T1000 (cell line): ENCODE results near the gene UIMC1.
"Not testable (repeated sequence)": the region's sequence is repeated elsewhere in the genome, so short reads cannot be mapped to it uniquely, and the experiment has no call there.

Experiments
- DNase-seq: peaks from one replicate; lab custom pipeline; 2025; ENCODE audit warnings: mixed read lengths; lab: John Stamatoyannopoulos, UW

Gene UIMC1

DNA sequence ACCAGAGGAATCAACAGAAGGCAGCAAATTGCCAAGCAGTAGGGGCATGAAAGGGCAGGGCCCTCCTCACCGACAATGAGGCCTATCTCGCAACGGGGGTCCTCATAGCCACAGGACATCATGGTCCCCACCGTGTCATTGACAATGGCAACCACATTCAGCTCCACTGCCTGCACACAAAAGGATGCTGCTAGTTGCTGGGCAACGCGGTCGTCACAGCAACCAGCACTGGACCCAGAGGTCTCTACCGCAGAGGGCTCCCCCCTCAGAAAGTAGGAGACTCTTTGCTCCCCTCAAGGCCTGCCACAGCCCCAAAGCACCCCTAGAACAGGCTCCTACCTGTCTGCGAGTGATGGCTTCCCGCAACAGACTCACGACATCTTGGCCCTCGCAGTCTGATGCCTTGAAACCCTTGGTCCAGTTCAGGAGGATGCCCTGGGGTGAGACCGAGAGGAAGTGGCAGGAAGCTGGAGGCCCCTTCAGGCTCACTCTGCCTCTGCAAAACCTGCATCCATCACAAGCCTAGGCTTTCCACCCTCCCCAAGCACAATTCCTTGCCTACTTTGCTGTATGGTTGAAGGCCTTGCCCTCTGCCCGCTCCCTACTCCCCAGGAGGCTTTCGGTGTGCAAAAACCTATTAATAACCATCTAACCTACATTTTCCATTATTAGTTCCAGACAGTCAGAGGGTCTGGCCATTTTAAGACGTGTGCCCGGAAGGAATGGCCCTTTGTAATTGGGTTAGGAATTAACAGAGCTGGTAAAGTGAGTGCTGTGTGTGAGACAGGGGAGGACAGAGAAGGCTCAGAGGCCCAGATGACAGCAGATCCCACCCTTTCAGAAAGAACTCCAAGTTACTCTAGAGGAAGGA lies 122.6 kb downstream of the UIMC1 start:
- DNase-seq, result no peak

DNA sequence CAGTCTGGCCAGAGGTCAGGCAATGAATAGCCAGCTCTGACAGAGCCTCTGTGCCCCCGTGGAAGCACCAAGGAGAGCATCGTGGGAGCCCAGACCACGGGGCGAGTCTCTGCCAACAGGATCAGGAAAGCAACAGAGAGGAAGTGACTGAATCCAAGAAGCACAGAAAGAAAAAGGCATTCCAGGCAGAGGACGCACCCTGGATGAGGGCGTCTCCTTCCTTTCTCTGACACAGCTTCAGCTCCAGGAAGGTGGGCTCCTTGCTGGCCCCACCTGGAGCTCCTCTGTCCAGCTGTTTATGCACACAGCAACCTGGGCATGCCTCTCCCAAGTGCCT lies 124.0 kb downstream of the UIMC1 start:
- no peak for DNase-seq

DNA sequence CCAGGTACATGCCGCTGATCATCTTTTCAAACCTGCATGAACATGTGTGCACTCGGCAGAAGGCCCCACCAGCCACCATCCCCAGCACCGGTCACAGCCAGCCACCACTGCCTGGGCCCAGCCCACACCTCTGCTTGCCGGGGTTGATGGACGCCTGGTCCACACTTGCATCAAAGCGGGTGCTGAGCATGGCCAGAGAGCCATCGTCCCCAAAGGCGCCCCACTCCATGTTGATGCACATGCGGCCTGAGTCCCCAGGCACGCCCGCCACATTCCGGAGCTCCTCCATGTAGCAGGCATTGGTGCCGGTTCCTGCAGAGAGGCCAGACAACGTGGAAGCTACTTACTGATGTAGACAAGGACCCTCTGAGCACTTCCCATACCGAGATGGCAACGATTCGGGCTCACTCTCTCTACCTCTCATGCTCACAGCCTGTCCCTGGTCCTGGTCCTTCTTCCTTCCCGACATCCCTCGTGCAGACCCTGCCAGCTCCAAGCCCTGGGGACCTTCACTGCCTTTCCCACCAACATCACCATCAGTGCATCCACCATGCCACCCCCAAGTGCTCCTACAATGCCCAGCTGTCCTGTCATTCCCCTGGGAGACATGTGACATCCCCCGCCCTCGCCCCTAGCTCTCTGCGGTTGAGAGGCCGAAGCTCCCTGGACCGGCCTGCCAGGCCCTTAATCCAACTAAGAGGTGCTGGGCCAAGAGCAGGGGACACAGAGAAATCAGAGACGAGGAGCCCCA lies 124.6 kb downstream of the UIMC1 start:
- DNase-seq, result no peak

DNA sequence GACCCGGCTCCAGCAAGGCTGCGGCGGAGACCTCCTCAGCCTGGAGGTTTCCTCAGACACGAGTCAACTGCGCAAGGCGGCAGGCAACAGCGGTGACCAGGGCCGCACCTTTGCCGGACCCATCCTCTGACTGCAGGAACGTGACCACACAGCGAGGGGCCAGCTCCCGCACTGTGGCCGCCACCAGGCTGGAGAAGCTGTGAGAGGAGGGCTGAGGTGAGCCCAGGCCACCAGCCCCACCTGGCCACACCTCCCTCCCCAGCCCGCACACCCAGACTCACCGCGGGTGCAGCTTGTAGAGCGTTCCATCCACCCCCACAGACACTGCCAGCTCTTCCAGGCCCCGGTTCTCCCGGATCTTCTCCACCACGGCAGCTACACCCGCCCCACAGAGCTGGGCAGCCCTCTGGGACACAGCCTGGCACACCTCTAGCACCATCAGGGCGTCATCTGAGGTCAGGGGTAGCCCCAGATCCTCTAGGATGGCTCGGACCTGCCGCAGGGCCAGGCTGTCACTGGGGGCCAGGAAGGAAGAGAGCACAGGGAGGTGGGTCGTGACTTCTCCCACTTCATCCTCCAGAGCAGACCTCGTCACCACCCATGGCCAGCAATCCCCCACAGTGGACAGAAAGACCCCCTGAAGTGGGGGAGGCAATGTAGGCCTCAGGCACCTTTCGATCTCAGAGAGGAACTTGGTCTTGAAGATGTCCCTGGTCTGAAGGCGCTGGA lies 125.4 kb downstream of the UIMC1 start:
- DNase-seq, result no peak

DNA sequence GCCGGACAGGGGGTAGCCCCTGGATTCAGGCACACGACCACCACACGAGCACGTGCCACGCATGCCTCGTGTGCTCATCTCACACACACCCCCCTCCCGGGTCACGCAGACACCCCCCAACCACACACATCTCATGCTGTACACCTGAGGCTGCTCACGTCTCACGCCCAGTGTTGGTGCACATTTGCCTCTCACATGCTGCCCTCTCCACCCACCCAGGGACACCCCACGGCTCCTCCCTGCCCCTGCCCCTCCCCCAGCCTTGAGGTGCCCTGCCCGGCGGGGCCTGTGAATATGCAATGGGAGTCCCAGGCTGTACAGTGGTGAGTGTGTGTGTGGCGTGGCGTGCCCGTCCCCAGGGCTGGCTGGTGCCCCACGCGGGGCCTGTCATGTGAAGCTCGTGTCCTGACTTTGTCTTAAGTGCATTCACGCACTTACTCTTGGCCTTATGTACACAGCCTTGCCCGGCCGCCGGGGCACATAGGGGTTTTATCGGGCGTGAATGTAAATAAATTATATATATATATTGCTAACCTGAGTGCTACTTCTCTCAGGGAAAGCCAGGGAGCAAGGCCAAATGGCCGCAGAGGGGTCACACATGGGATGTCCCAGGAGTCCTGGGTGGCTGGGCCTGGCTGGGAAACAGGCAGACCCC lies 126.1 kb downstream of the UIMC1 start:
- DNase-seq, result no peak

DNA sequence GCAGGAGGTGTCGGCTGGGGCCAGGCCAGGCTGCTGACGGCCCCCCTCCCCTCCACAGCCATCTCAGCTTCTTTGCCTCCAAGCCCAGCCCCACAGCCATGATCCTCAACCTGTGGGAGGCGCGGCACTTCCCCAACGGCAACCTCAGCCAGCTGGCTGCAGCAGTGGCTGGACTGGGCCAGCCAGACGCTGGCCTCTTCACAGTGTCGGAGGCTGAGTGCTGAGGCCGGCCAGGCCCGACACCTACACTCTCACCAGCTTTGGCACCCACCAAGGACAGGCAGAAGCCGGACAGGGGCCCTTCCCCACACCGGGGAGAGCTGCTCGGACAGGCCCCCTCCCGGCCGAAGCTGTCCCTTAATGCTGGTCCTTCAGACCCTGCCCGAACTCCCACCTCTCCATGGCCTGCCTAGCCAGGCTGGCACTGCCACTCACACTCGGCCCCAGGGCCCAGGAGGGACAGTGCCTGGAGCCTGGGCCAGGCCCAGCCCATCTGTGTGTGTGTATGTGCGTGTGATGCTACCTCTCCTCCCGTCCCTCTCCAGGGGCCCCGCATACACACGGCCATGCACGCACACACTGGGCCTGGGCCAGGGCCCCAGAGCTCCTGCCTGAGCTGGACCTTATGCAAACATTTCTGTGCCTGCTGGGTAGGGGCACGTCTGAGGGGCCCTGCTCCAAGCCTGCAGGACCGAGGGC lies 126.8 kb downstream of the UIMC1 start:
- no peak for DNase-seq

DNA sequence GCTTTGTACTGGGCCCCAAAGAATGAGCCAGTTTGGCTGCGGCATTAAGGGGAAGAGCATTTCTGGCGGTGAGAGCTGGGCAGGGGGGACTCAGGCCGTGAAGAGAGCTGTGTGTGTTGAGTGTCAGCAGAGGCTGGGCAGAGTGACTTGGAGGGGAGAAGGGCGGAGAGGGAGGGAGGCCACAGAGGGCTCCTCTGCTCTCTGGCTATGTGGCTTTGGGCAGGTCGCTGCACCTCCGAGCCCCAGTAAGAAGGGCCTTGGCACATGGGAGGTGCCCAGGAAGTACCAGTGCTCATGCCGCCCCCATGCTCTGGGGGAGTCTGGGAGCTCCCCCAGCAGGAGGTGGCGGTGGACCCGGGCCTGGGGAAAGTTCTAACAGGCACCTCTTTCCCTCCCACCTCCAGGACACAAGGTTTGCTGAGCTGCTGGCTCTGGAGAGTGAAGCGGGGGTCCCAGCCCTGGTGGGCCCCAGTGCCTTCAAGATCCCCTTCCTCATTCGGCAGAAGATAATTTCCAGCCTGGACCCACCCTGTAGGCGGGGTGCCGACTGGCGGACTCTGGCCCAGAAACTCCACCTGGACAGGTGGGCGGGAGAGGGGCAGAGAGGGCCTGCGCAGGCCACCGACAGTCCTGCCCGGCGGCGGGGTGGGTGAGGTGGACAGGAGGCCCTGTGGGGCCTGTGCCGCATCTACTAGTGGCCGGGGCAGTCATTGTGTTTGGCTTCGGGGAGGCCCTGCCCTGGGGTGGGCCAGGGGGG lies 127.5 kb downstream of the UIMC1 start:
- no peak for DNase-seq

DNA sequence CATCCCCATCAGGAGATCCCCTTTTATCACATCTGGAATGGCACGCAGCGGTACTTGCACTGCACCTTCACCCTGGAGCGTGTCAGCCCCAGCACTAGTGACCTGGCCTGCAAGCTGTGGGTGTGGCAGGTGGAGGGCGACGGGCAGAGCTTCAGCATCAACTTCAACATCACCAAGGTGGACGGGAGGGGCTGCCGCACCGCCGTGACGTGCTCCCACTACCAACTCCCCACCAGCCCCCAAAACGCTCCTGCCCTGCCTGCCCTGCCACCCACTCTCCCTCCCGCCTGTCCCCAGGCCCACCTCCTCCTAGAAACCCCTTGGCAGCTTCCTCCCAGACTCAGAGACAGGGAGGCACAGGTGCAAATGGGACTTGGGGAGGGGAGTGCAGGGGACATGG lies 128.1 kb downstream of the UIMC1 start:
- DNase-seq, result no peak

DNA sequence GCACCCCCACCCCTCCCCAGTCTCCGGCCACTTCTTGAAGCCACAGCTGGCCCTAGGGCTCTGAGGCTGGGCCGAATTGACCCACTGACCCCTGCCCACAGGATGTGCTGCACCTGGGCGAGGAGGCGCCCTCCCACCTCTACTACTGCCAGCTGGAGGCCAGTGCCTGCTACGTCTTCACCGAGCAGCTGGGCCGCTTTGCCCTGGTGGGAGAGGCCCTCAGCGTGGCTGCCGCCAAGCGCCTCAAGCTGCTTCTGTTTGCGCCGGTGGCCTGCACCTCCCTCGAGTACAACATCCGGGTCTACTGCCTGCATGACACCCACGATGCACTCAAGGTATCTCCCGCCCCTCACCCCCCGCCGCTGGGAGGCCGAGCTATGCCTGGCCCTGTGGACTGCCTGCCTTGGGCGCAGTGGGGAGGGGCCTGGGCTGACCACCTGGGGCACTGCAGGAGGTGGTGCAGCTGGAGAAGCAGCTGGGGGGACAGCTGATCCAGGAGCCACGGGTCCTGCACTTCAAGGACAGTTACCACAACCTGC lies 128.7 kb downstream of the UIMC1 start:
- no peak for DNase-seq

DNA sequence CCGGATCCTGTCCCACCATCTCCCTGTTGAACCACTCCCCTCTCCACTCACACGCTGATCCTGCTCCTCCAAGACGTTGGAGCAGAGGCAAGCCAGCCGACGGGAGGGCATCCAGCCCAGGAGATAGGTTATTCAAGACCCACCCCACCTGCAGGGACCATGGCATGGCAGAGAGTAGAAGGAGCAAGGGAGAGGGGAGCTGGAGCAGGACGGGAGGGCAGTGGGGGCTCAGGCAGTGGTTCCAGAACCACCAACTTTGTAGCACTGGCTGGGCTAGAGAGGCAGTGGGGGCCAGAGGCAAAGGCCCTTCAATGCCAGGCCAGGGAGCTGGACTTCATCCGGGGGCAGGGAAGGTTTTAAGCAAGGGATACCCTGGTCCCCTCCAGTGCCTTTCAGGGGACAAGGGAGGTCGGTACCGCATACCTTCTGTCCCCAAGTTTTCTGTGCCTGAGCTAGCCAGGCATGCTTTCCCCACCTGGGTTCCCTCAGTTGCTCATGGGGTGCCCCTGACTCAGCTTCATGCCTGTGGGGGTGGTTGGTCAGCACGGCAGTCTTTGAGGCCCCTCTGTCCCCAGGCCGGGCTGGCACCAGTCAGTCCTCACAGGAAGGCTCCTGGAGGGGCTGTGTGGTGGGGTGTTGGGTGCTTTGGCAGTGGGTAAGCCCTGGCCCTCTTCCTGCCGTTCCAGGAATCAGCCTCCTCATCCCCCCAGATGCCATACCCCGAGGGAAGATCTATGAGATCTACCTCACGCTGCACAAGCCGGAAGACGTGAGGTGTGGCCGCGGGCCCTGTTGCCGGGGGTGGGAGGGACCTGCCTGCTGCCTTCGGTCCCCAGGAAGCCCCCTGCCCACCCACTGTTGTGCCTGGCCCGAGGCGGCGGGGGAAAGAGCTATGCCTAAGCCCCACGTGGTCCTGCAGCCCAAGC lies 129.8 kb downstream of the UIMC1 start:
- no peak for DNase-seq

DNA sequence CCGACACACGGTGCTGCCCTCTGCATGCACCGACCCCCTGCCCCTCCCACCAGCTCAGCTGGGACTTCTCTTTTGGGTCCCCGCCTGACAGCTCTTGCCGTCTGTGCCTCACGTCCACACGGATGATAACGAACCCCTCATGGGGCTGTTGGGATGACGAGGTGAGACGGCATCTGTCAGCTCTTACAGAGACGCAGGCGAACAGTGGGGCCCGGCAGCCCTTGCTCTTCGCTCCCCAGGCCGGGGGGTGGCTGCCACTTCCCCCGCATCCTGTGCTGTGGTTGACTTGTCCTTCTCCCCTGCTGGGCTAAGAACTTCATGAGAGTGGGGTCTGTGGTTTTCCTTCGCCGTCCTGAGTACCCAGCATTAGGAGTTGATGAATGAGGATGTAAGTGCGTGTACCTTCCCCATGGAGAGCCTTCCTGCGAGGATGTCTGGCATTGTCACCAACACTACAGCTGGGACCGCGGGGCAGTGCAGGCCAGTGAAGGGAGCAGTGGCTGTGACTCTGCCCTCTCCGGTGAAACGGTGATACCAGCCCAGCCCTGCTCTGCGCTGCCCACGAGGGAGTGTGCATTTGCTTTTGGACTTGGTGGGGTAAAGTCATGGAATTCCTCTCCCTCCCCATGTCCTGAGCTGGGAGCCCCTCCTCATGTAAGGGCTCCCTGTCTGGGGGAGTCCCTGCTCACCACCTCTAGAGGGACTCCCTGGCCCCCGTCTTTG lies 130.6 kb downstream of the UIMC1 start:
- DNase-seq, result no peak

DNA sequence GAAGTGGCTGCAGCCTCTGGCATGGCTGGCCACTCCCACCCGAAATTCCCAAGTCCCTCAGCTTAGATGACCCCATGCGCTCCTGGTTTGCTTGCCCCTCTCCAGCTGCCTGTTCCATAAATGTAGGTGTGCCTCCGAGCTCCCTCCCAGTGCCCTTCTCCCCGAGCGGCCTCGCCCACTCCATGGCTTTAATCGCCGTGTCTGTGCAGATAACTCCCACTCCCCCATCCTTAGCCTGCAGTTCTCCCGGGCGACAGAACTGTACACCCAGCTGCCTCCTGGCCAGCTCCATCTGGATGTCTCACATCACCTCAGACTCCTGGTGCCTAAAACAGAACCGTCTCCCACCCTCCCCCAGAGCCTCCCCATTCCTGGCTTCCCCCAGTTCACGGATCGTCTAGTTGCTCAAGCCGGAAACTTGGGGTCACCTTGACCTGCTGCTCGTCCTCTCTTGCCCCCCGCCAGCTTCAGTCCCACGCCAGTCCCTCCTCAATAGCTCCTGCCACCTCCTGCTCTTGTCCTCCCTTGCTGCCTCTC lies 131.5 kb downstream of the UIMC1 start:
- no peak for DNase-seq

DNA sequence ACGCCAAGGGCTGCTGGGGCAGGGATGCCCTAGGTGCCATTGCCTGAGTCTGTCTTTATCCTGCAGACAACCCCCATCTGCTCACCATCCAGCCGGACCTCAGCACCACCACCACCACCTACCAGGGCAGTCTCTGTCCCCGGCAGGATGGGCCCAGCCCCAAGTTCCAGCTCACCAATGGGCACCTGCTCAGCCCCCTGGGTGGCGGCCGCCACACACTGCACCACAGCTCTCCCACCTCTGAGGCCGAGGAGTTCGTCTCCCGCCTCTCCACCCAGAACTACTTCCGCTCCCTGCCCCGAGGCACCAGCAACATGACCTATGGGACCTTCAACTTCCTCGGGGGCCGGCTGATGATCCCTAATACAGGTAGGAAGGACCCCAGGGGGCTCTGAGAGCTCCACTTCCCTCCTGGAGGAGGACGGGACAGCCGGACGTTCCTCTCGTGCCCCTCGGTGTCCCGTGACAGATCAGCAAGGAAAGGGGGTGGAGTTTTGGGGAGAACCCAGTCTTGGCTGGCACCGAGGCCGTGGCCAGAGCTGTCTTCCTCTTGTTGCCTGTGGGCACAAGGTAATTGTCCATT lies 132.3 kb downstream of the UIMC1 start:
- no peak for DNase-seq

DNA sequence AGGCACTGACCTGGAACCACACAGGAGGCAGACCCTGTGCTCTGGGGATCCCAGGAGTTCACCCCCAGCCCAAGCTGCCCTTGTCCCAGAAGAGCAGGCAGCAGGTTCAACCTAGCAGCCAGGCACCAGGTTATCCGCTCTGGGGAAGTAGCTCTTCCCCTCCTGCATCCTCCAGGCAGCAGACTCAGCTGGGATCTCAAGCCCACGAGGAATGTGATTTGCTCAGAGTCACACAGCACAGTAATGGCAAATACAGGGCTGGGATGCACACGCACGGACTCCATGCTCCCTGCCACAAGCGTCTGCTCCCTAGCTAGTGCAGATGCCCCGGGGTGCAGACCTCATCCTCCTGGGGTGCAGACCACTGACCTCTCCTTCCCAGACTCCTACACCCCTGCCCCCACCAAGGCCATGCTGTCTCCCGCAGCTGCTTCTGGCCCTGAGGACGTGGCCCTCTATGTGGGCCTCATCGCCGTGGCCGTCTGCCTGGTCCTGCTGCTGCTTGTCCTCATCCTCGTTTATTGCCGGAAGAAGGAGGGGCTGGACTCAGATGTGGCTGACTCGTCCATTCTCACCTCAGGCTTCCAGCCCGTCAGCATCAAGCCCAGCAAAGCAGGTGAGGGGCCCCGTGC lies 132.9 kb downstream of the UIMC1 start:
- no peak for DNase-seq

DNA sequence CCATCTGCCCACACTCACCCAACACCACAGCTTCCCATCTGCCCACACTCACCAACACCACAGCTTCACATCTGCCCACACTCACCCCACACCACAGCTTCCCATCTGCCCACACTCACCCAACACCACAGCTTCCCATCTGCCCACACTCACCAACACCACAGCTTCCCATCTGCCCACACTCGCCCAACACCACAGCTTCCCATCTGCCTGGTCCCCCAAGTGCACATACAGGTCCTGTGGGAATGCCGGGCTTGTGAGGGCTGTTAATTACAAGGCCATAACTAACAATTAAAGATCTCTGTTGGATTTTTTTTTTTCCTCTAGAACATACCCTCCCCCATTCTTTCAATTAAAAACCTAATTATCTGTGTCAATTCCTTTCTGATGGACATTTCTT lies 133.6 kb downstream of the UIMC1 start:
- DNase-seq, result not testable (repeated sequence)

DNA sequence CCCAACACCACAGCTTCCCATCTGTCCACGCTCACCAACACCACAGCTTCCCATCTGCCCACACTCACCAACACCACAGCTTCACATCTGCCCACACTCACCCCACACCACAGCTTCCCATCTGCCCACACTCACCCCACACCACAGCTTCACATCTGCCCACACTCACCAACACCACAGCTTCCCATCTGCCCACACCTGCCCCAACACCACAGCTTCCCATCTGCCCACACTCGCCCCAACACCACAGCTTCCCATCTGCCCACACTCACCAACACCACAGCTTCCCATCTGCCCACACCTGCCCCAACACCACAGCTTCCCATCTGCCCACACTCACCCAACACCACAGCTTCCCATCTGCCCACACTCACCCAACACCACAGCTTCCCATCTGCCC lies 134.0 kb downstream of the UIMC1 start:
- DNase-seq, result not testable (repeated sequence)

DNA sequence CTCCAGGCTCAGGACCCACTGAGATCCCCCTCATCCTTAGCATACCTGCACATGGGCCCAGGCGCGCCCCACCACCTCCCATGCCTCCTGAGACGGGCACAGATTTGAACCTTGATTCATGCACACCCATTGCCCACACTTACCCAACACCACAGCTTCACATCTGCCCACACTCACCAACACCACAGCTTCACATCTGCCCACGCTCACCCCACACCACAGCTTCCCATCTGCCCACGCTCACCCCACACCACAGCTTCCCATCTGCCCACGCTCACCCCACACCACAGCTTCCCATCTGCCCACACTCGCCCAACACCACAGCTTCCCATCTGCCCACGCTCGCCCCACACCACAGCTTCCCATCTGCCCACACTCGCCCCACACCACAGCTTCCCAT lies 135.9 kb downstream of the UIMC1 start:
- not testable (repeated sequence) for DNase-seq
